Activated naive CD4-positive, alpha-beta T cell treated with anti-CD3 and anti-CD28 coated beads, Interleukin-2, amount 50 U/mL, for 72 hours (primary cell): ENCODE results near the gene HOXA11. TPM values are rescaled to one million over a fixed set of nuclear protein-coding genes. Genes with fewer than 3 reads are reported as not detected.

Source experiments
- ATAC-seq, 2 donors: fragments of 150-1000 bp; cut with Tn5 transposase; 2 replicates each; pipeline ENCODE4 v1.10.0; 2021; ENCODE audit warnings: mild to moderate bottlenecking in 2 of 2, moderate library complexity in 2 of 2
- DNase-seq, 2 donors: peaks; one replicate each; pipeline ENCODE4 v3.0.0; 2021 to 2022; ENCODE audit warnings: low spot score in 2 of 2
- H3K27ac Mint-ChIP-seq, 2 donors: one replicate each; pipeline ENCODE4 v1.8.0; 2022; ENCODE audit warnings: mild to moderate bottlenecking in 2 of 2, mixed read lengths in 2 of 2
- H3K36me3 Mint-ChIP-seq, 2 donors: one replicate each; pipeline ENCODE4 v1.8.0; 2022; ENCODE audit warnings: mixed read lengths in 2 of 2
- H3K9me3 Mint-ChIP-seq, 2 donors: one replicate each; pipeline ENCODE4 v1.8.0; 2022; ENCODE audit warnings: mixed read lengths in 2 of 2
- total RNA-seq, 2 donors: library from RNA; stranded (reverse); gene quantifications; one replicate each; pipeline ENCODE4 v1.2.3, GENCODE V29; 2022

The HOXA11 gene
- total RNA-seq, 2 donors from 2014 or later = not detected

GRCh38 chr7:27210441-27211083 lies 25.5 kb upstream of the HOXA11 start:
- peak in 1 of 2 donors; percentile 60 for DNase-seq
- Mint-ChIP-seq H3K27ac (no peak overlapping the region), H3K36me3 (no peaks in the 10 kb centered on the region), H3K9me3 (no peaks in the 10 kb centered on the region)
- peak; percentile 58 to 78 for ATAC-seq

DNA sequence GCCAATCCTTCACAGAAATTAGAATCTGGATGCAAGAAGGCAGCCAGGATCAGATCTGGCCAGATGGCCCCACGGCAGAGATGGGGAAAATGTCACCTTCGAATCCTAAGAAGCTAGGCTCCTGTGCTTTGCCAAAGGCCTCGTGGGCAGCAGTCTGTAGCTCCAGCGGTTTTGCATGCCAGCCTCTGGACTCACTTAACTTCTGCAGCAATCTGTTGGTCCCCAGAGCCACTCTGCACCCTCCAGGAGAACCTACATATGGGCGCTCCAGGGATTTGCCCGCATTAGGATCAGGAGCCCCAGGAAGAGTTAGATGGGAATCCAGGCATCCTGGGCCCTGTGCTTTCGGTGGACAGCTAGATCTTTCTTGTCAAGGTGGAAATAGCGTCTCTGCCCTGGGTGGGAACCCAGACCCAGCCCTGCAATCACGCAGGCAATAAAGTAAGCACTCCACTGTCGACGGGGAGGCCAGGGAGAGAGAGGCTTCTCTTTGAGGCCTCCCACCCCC lies 25.0 kb upstream of the HOXA11 start:
- H3K36me3 Mint-ChIP-seq = no peaks in the 10 kb centered on the region
- H3K27ac Mint-ChIP-seq = no peak overlapping the region
- ATAC-seq (peak in 1 of 2 donors; percentile 14), DNase-seq (no peak)
- H3K9me3 Mint-ChIP-seq = no peaks in the 10 kb centered on the region

GRCh38 chr7:27208998-27209397 lies 24.0 kb upstream of the HOXA11 start:
- ATAC-seq (no peak), DNase-seq (no peak)
- no peaks in the 10 kb centered on the region for H3K9me3 Mint-ChIP-seq
- H3K36me3 Mint-ChIP-seq = peaks cover 0 to 2% of the 10 kb centered on the region in 2 donors
- H3K27ac Mint-ChIP-seq = no peak overlapping the region

GRCh38 chr7:27207348-27207985 lies 22.4 kb upstream of the HOXA11 start:
- no peak for ATAC-seq
- Mint-ChIP-seq H3K36me3 (peaks cover 0 to 6% of the 10 kb centered on the region in 2 donors), H3K9me3 (no peaks in the 10 kb centered on the region), H3K27ac (no peak overlapping the region)
- DNase-seq = no peak

DNA sequence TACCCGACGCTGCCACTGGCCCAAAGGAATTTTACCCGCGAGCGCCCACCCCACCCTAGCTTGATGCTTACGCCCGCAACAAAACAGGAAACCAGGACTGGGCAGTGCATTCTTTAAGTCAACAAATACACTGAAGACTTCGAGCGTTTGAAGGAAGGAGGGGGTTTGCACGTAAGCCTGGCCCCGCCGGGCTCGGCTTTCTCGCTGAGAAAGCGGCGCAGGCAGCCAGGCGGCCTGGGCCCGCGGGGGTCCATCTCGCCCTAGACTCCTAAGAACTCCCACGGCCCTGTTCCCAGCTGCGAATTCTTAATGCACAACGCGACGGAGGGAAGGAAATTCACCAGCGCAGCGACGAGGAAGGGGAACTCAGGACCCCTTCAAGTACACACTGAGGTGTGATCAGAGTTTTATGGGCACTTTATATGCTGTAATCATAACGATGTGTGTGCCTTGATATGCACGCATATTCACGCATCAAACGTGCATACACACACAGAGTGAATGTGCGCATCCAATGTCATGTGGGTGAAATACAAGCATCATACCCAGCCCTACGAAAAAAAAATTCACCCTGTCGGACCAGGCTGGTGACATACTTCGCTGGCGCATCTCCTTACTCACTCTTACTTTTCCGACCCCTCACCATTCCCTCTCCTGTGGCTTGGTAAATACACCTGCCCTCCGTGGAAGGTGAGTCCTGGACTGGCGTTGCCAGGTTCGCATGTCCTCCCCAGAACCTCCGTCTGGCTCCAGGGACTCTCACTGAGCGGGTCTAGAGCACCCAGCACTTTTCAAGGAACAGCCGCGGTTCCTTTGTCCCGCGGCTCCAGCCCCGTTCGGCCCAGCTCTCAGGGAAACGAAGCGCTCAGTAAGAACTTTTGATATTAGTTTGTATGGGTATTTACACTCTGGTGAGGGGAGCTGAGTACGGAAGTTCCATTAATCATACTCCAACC lies 20.6 kb upstream of the HOXA11 start:
- Mint-ChIP-seq H3K36me3 (peaks cover 0 to 10% of the 10 kb centered on the region in 2 donors), H3K9me3 (no peaks in the 10 kb centered on the region), H3K27ac (no peak overlapping the region)
- ATAC-seq = no peak
- DNase-seq = no peak

DNA sequence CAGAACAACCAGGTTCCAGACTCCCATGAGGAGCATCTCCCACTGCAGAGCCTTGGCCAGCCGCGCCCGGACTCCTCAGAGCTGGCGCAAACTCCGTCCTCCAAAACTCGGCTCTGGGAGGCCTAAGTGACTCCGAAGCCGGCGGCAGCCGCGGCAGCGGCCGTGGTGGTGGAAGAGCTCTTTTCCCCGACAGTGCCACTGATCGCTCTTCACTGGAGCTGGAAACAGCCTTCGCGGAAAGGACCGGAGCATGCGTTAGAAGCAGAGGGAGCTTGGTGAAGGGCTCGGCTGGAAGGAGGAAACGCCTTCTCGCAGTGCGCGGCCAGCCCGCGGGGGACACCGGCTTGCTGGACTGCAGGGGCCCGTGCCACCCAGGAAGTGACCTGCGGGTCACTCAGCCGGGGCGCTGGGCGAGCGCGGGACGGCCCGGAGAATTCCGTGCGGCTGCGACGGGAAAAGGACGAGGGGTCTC lies 19.9 kb upstream of the HOXA11 start:
- no peak for ATAC-seq
- H3K9me3 Mint-ChIP-seq = no peaks in the 10 kb centered on the region
- no peak overlapping the region for H3K27ac Mint-ChIP-seq
- DNase-seq = no peak
- H3K36me3 Mint-ChIP-seq = peaks cover 0 to 12% of the 10 kb centered on the region in 2 donors

GRCh38 chr7:27203964-27204594 lies 19.0 kb upstream of the HOXA11 start:
- ATAC-seq = no peak

GRCh38 chr7:27203365-27203953 lies 18.4 kb upstream of the HOXA11 start:
- peaks cover 0 to 14% of the 10 kb centered on the region in 2 donors for H3K36me3 Mint-ChIP-seq
- no peaks in the 10 kb centered on the region for H3K9me3 Mint-ChIP-seq
- DNase-seq (no peak), ATAC-seq (no peak)
- H3K27ac Mint-ChIP-seq = no peak overlapping the region

More at GRCh38 chr7:27203964-27204594, 19.0 kb upstream of the HOXA11 start:
- Mint-ChIP-seq H3K9me3 (no peaks in the 10 kb centered on the region), H3K36me3 (peaks cover 0 to 12% of the 10 kb centered on the region in 2 donors), H3K27ac (no peak overlapping the region)
- no peak for DNase-seq

GRCh38 chr7:27202862-27203134 lies 17.8 kb upstream of the HOXA11 start:
- H3K27ac Mint-ChIP-seq = no peak overlapping the region
- no peaks in the 10 kb centered on the region for H3K9me3 Mint-ChIP-seq
- peaks cover 0 to 20% of the 10 kb centered on the region in 2 donors for H3K36me3 Mint-ChIP-seq
- no peak for DNase-seq
- ATAC-seq = no peak

- ATAC-seq = no peak
- H3K27ac Mint-ChIP-seq = no peak overlapping the region
- peaks cover 0 to 20% of the 10 kb centered on the region in 2 donors for H3K36me3 Mint-ChIP-seq
- H3K9me3 Mint-ChIP-seq = no peaks in the 10 kb centered on the region
- DNase-seq = peak in 1 of 2 donors; percentile 39
Measured at GRCh38 chr7:27202018-27202861, 17.2 kb upstream of the HOXA11 start.

DNA sequence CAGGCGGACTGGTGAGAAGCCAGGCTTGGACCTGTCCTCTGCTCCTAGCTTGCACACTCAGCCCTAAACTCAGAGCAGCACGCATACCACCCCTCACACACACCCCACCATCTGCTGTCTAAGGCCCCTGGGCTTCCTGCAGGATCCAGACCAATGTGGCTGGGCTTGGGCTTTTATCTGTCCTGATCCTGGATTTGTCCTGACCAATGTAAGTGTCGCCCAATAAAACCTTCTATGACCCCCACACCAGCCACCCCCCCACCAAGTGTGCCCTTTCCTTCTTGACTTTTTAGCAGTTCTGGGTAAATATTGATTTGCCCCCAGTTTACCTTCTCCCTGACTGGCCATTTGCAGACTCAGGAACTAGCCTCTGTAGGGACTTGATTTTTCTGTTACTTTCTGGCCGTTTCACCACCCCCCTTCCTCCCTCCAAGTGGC lies 16.6 kb upstream of the HOXA11 start:
- Mint-ChIP-seq H3K9me3 (no peaks in the 10 kb centered on the region), H3K36me3 (peaks cover 0 to 20% of the 10 kb centered on the region in 2 donors), H3K27ac (no peak overlapping the region)
- DNase-seq = peak in 1 of 2 donors; percentile 14
- ATAC-seq = no peak

DNA sequence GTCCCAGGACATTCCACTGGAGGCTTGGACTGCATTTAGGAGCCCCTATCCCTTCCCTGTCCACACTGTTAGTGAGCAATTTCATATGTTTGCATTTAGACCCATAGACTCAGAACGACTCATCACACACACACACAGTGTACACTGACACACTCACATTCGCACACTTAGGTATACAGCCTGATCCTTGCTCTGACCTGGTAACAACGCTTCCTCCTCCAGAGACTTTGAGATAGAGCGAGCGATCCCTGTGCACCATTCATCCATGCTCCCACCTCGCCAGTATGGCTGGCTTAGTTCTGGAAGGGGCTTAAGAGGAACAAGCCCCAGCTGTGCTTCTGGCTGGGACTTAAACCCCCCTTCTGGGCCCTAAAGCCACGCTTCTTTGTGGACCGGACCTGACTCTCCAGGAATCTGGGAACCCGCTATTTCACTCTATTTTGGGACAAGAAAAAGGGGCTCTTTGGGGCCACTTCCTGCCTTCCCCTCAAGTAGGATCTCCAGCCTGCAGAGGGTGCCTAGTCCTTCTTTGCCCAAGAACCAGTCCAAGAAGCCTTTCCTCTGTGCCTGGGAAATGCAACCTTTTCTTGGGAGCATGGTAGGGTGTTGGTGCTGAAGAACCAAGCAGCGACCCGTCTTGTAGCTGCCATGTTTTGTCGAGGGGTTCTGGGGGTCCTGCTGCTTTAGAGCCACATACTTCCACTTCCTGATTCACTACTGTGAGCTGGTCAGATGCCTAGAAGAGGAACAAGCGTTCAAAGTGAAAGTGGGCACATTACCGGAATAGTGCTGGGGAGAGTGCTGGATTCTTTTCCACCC lies 15.9 kb upstream of the HOXA11 start:
- DNase-seq = peak in 1 of 2 donors; percentile 44
- Mint-ChIP-seq H3K9me3 (no peaks in the 10 kb centered on the region), H3K27ac (no peak overlapping the region), H3K36me3 (peaks cover 0 to 20% of the 10 kb centered on the region in 2 donors)
- no peak for ATAC-seq

- H3K36me3 Mint-ChIP-seq = peaks cover 0 to 20% of the 10 kb centered on the region in 2 donors
- peak; percentile 29 to 75 for ATAC-seq
- H3K27ac Mint-ChIP-seq = peak within 1 kb of the TSS in 1 of 2 donors; percentile 93
- no peaks in the 10 kb centered on the region for H3K9me3 Mint-ChIP-seq
- DNase-seq = peak in 1 of 2 donors; percentile 44
Measured at GRCh38 chr7:27199849-27200760, 15.1 kb upstream of the HOXA11 start, which contains the start of gene HOXA13. Gene HOXA13 (minus strand): TSS chr7:27200091. CDS start chr7:27200077, 14 bp downstream.
